Dermis blood vessel endothelial cell (primary cell): ENCODE measurements around the gene ZNF664. TPM values are rescaled to one million over a fixed set of nuclear protein-coding genes. Genes with fewer than 3 reads are reported as not detected.

Experiments
- DNase-seq: peaks from one replicate; pipeline ENCODE4 v3.0.0; 2010
- total RNA-seq: library from RNA; depleted of rRNA; stranded (reverse); fragments of >200 nt; gene quantifications from 2 replicates; pipeline ENCODE4 v1.2.3, GENCODE V29; 2014

ZNF664 gene
- total RNA-seq, 1 donor from 2014 or later, result 51.1 TPM

- no peak for DNase-seq
Observed at GRCh38 chr12:123958876-123959275, 14.1 kb upstream of the ZNF664 start.

- no peak for DNase-seq
Observed at GRCh38 chr12:123960029-123960735, 12.8 kb upstream of the ZNF664 start.

- no peak for DNase-seq
Observed at GRCh38 chr12:123960856-123961255, 12.2 kb upstream of the ZNF664 start.

GRCh38 chr12:123961585-123962345 is 11.2 kb upstream of the ZNF664 start:
- no peak for DNase-seq

- no peak for DNase-seq
Observed at GRCh38 chr12:123962513-123962912, 10.5 kb upstream of the ZNF664 start.

- DNase-seq, result no peak
Observed at GRCh38 chr12:123963821-123964220, 9.2 kb upstream of the ZNF664 start.

- DNase-seq, result no peak
Observed at GRCh38 chr12:123965382-123965781, 7.6 kb upstream of the ZNF664 start.

- no peak for DNase-seq
Observed at GRCh38 chr12:123966596-123966995, 6.4 kb upstream of the ZNF664 start.

GRCh38 chr12:123967121-123967586 is 5.9 kb upstream of the ZNF664 start:
- DNase-seq, result no peak

GRCh38 chr12:123971449-123971769 is 1.6 kb upstream of the ZNF664 start:
- no peak for DNase-seq

- DNase-seq, result peak; percentile 63
Observed at GRCh38 chr12:123971770-123972456, 1.1 kb upstream of the ZNF664 start.

GRCh38 chr12:123973552-123974341 is 732 bp downstream of the ZNF664 start:
- peak; percentile 47 for DNase-seq

GRCh38 chr12:123976227-123976826 is 3.3 kb downstream of the ZNF664 start:
- DNase-seq, result no peak

- no peak for DNase-seq
Observed at GRCh38 chr12:123979566-123979965, 6.6 kb downstream of the ZNF664 start.

- DNase-seq, result no peak
Observed at GRCh38 chr12:123982269-123982668, 9.3 kb downstream of the ZNF664 start.

GRCh38 chr12:123983822-123984485 is 10.9 kb downstream of the ZNF664 start:
- peak; percentile 86 for DNase-seq

GRCh38 chr12:123984903-123985302 is 11.9 kb downstream of the ZNF664 start:
- no peak for DNase-seq

- no peak for DNase-seq
Observed at GRCh38 chr12:123986374-123986965, 13.5 kb downstream of the ZNF664 start.

GRCh38 chr12:123987022-123987421 is 14.0 kb downstream of the ZNF664 start:
- no peak for DNase-seq

GRCh38 chr12:123989168-123989567 is 16.2 kb downstream of the ZNF664 start:
- DNase-seq, result no peak

GRCh38 chr12:123989753-123990152 is 16.7 kb downstream of the ZNF664 start:
- DNase-seq, result no peak
